GM21390 (cell line): ENCODE data around the gene MPZL2.

ENCODE experiments used
- ATAC-seq: cut with Tn5 transposase; IDR thresholded peaks from one replicate; pipeline ENCODE4 v1.9.1; 2021; ENCODE audit not compliant: unreplicated experiment

The MPZL2 gene

GRCh38 chr11:118243993-118244762, 19.9 kb downstream of the MPZL2 start:
- no peak for ATAC-seq

DNA sequence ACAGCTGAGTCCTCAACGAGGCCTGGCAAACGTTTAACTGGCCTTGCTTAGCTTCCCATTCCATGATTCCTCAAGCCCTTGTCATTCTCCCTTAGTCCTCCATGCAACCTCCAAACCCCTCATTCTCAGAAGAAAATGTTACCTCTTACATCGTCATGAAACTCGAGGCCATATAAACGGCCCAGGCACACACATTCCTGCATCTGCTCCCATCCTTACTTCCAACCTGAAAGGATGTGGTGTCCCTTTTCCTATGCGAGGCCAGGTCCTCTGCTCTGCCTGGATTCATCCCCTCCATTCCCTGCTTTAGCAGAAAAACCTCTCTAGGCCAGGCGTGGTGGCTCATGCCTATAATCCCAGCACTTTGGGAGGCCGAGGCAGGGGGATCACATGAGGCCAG, 20.9 kb downstream of the MPZL2 start:
- ATAC-seq = no peak

GRCh38 chr11:118241764-118242098, 22.4 kb downstream of the MPZL2 start:
- no peak for ATAC-seq

GRCh38 chr11:118240999-118241763, 22.9 kb downstream of the MPZL2 start:
- ATAC-seq = peak; percentile 87

DNA sequence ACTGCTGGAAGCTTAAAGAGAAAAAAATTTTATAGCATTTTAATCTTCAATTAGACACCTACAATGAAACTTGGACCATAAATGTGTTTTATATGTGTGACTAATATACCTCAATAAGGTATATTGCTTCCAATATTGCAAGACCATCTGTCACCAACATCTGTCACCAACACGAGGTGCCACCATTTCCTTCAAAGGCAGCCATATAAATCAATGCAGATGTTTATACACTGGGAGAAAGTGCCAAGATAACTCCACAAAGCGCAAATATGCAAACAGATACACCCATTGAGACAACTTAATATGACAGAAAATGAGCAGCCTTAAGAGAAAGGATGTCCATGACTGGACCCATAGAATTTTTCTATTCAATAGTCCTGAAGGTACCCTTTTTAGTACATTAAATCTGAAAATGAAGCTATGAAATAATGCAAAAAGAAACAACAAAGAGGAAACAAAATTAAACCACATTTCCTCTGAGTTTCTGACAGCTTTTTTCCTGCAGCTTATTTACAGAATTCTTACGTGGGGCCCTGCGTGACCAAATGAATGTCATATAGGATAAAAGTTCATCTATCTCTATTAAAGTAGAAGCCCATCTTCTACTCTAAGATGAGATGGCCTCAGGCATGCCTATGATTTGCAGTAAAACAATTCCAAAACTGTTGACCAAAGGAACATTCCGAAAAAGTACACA, 24.4 kb downstream of the MPZL2 start:
- no peak for ATAC-seq

DNA sequence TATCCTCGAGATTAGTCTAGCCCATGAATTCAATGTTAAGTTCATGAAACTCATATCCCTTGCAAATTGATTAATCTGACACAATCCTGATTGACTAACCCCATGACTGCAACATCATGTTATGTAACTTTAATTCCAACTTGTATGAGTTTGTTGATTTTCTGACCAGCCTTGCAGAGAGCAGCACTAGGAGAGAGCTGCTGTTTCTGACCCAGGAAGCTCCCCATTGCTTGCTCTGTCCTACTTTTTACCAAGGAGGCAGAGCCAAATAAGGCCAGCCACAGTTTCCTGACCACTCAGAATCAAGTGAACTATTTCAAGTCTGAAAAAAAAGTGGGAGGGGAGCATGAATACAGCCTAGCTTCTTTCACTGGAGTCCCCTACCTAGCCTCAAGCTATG, 25.2 kb downstream of the MPZL2 start:
- ATAC-seq = no peak

DNA sequence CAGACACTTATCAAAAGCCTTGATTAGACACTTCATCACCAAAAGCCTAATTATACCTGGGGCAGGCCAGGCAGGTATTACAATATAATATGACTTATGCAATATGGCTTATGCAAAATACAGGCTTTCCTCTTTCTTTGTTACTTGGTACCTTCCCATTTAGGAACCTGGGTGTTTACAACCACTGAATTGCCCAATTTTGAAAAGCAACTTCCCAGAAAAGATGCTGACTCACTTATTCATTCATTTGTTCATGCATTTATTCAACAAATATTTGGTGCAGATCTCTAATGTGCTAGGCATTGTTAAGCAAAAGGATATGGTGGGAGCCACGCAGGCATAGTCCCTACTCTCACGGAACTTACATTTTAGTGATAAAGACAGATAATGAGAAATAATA, 25.7 kb downstream of the MPZL2 start:
- ATAC-seq = no peak

DNA sequence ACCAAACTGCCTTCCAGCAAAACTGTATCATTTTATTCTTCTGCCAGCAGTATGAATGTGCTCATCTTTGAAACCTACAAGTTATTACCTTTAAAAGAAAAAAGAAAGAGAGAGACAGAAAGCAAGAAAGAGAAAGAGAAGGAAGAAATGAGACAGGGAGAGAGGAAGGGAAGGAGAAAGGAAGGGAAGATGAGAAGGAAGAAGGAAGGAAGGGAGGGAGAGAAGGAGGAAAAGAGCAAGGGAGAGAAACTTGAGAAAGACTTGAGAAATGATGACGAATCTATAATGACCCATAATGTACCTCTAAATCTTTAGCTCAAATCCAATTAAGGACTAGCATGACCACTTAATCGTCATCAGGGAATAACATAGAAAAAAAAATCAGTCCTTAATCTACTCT, 27.9 kb downstream of the MPZL2 start:
- ATAC-seq = no peak

DNA sequence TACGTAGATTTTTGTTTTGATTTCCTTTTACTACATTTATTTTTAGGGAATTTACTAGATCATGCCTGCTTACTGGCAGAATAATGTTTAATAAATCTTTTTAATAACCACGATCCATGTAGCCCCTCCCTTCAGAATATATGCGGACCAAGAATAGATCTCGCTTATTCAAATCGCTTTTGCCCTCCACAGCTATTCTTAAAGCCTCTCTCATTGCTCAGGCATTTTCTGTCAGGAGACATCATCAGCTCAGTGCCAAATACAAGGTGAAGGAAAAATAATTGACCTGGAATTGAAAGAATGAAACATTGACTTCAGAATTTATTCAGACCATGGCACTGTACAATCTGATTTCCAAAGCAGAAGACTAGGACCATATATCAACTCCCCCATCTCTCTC, 29.3 kb downstream of the MPZL2 start:
- no peak for ATAC-seq

DNA sequence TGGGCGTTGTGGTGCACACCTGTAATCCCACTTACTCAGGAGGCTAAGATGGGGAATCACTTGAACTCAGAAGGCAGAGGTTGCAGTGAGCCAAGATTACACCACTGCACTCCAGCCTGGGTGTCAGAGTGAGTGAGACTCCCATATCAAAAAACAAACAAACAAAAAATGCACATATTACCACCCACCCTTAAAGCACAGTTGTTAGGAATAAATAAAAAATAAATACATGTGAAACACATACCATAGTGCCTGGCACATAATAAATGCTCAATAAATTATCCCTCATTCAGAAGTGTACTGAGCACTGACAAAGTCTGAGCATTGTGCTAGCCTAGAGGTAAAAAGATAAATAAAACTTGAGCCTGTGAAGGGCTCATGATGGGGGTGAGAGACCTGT, 30.2 kb downstream of the MPZL2 start:
- ATAC-seq = no peak

DNA sequence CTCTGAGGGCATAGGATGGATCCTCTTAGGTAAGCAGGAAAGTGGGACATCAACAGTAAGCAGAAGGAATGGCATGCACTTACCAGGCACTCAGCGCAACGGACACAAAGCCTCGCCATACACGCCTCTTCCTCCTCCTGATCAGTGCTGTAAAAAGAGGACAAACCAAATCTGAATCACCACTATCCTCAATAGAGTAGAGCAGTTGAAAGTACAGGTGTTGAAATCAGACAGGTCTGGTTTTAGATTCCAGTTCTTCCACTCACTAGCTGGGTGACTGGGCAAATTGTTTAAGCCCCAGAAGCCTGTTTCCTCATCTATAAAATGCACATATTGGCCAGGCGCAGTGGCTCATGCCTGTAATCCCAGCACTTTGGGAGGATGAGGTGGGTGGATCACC, 30.7 kb downstream of the MPZL2 start:
- no peak for ATAC-seq

DNA sequence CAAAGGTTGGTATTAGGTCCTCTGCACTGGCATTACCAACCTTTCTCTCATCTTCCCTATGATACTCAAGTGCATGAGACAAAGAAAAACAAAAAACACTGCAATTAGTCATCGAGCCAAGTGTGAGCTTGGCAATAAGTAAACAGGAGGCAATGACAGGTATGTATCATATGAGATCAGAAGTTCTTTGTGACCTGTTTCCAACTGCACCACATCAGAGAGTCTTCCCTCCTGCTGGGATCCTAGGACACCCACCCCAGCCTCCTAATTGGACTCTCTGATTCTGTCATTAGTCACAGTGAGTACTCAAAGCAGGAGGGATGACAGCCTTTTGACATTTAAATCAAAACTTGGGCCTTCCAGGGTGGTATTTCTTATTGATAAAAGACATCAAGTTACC, 31.4 kb downstream of the MPZL2 start:
- no peak for ATAC-seq

- ATAC-seq = no peak
These were observed 32.6 kb downstream of the MPZL2 start for GRCh38 chr11:118231461-118231860.

DNA sequence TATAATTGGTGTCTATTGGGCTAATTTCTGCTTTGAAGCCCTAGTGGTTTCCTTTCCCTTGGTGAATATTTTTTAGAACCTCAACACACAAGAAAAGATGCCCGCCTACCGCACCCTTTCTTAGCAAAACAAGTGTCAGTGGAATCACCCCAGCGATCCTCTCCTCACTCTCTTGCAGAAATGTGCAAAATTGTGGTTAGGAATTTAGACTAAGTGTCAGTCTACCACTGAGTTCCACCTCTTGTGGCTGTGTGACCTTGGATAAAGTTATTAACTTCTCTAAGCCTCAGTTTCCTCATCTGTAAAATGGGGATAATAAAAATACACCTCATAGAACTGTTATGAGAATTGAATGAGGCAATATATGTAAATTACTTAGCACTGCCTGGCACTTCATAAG, 34.0 kb downstream of the MPZL2 start:
- no peak for ATAC-seq

GRCh38 chr11:118229274-118229847, 34.7 kb downstream of the MPZL2 start:
- ATAC-seq = no peak

- ATAC-seq = peak; percentile 54
These were observed 36.0 kb downstream of the MPZL2 start for GRCh38 chr11:118227865-118228785.

- no peak for ATAC-seq
These were observed 37.3 kb downstream of the MPZL2 start for GRCh38 chr11:118226781-118227180.

DNA sequence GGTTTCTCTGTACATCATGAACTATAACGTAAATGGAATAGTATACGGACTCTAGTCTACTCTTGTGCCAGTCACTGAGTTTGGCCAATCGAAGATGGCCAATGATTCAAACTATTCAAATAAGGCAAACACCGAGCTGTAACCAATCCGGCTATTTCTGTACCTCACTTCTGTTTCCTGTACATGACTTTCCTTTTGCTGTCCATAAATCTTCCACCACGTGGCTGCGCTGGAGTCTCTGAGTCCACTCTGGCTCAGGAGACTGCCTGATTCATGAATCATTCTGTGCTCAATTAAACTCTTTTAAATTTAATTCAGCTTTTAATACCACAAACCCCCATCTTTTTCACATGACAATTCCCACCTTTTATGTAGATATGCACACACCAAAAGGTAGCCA, 37.8 kb downstream of the MPZL2 start:
- no peak for ATAC-seq

DNA sequence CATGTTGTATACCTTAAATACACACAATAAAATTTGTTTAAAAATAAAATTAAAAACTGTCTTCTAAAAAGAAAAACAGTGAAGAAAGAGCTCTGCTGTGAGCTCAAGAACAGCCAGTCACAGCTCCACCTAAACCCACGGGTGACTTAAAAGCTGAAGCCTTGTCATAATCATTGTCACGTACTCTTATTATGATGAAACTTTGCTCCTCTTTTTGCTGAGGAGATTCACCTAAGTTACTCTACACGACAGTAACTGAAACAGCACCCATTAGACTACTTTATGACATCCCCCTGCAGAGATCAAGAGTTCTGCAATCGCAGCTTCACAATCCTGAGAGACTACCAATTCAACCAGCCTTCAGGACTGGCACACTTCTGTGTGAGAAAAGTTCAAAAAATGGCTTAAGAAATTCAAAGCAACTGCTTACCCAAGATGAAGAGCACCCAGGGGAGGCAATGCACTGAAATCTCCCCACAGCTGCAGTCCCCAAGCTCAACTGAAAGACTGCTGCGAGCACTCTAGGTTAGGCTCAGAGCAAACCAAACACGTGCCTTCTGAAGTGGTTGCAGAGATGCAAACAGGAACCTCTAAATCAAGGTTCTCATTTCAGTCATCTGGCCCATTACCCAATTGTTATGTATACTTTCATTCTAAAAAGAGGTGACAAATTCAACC, 39.4 kb downstream of the MPZL2 start, which contains the start of gene JAML:
Gene JAML (minus strand): TSS at position 501 of the 678 bp plus-strand sequence. CDS start 10,145 bp downstream, outside the sequence.
- ATAC-seq = peak; percentile 46

DNA sequence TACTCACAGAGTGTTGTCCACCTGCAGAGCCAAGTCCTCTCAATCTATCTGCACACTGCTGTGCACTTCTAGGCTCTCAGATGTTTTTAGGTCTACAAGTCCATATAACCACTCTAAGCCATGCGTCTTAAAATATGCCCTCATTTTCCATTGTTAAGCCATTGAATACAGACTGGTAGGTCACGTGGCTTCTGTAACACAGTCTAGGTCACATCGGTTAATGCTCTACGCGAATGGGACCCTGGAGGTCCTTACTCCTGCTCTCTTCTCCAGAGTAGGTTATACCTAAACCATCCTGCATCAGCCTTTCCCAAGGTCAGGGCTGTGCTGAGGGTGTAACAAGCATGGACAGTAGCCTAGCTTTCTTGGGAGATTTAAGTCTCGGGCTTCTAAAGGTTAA, 40.1 kb downstream of the MPZL2 start:
- no peak for ATAC-seq
